ENCODE measurements around the gene ERG. TPM values are rescaled to one million over a fixed set of nuclear protein-coding genes. Genes with fewer than 3 reads are reported as not detected.

Gene ERG
- polyA plus RNA-seq, 3 donors: 15.6 to 20.7 (median 19.5) TPM

DNA sequence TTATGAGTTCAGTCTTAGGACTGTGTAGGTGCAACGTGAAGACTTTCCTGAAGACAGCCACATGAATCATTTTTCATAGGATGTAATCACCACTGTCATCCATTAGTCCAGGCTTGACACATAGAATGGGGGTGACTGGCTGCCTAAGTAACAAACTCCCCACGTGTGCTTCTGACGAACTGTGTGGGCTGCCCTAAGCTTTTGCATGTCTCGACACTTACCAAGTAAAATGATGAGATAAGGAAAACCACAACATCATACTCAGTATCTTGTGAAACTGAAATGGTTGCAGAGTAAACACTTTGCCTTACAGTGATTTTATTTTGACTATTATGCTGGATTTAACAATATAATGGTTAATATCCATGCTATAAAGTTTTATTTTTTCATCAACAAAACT is 19.5 kb downstream of the ERG start:
- DNase-seq: no peak

DNA sequence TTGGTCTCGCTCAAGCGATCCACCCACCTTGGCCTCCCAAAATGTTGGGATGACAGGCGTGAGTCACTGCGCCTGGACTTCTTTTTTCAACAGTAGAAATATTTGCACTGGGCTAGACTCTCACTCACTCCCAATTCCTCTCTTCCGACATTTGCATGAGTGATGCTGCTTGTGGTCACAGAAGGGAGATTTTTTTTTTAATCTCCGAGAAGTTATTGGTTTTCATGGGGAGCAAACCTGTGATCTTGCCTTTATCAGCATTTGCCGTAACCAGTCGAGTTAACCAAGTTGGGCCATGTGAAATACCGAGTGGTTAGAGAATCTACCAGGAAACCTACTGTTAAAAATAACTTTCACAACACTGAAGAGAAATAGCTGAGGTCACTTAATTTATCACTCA is 21.1 kb downstream of the ERG start:
- DNase-seq: no peak

DNA sequence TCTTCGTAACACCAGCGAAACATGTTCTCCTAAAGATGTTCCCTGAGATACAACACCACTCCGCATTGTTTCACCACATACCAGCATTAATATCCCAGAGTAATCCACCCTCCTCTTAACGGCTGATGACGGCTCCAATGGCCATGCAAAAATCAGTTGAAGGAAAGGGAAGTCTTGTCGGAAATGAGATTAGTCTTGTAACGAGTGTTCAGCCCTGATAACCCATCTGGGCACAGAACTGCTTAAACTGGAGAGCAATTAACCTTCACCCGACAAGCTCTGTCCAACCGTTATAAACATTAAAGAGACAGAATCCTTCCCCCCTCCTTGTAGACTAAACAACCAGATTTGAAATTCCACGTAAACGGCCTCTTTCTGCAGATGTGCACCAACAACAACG is 21.9 kb downstream of the ERG start:
- DNase-seq: no peak

DNA sequence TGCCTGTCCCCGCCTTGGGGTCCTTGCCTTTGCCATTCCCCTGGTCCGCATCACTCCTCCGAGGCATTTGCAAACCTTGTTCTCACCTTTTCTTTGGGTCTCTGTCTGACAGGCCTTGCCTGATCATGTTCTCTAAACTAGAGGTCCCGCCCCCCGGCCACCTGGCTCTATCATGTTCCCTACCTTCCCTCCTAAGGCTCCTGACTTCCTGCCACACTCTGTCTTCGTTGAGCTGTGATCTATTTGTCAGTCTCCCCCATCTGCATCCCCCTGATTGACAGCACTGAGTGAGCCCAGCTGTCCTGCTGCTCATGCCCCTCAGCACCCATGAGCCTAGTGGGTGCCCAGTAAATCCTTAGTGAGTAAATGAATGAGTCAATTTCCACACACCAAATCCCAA is 22.8 kb downstream of the ERG start:
- no peak for DNase-seq

DNA sequence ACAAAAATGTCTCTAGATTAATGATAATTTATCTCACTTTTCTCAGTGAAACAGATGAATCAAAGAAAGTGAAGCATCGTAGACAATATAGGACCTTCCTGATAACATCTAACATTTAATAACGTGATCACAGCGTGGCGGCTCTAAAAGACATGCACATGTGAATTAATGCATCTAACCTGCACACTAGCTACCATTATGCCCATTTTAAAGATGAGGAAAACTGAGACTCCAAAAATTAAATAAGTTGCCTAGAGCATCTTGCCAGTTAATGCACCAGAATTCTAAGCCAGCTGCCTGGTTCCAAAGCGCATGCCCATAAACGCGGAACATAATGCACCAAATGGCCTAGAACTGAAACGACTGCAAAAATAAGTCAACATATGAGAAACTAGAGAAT is 23.5 kb downstream of the ERG start:
- no peak for DNase-seq

DNA sequence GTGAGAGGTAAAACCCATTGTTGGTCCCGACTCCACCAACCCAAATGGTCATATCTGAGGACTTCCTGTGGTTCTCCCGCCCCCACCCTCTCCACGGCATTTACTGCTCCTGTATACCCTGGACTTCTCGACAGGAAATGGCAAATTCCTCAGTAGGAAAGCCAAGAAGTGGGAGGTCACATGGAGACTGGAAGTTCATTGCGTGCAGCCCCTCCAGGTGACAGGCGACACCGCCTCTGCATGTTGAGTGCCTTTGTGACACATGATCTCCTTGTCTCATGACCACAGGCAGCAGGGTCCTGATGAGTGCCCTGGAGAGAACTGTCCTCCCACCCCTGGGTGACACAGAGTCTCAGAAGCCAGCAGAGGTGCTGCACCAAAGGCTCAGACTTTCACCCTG is 24.2 kb downstream of the ERG start:
- no peak for DNase-seq

DNA sequence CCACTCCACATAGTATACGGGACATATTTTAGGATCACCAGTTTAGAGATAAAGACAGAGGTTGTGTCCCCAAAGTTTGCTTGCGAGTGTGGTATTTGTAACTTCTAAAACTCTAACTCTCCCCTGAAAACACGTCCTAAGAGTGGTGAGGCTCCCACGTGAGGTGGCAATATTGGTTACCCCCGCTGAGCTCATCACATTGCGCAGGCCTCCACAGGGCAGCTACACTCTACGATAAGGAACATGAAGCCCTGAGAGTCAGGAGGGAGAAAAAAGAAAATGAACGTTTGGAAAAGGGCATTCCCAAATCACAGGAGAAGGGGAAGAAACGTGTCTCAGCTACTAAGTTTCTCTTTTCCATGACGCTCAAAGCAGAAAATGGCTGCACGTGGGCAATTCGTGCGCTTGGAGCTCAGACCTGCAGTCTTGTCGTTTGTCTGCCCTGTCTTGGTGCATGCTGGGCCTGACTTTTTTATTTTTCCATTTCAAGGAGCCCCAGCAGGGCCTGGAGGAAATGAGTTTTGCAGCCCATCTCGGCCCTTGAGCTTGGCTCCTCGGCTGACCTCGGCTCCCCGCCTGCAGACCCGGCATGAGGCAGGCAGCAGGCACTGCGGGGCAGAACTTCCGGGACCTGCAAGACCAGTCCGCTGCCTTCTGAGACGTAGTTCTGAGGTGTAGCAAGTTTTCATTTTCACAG is 25.7 kb downstream of the ERG start:
- no peak for DNase-seq

DNA sequence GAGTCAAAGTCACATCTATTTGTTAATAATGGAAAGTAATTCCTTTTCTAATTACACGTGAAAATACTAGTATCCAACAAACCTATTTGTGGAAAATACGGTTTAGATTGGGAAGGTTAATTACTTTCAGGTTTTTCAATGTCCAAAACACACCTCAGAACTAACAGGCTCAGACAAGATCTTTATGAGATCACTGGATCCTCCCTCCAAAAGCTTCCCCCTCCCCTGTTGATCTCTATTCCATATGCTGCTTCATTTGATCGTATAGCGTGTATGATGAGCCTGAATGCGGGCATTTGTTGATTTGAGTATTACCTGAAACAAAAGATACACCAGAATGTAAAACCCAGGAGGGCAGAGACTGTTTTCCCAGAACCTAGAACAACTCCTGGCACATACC is 26.5 kb downstream of the ERG start:
- no peak for DNase-seq

DNA sequence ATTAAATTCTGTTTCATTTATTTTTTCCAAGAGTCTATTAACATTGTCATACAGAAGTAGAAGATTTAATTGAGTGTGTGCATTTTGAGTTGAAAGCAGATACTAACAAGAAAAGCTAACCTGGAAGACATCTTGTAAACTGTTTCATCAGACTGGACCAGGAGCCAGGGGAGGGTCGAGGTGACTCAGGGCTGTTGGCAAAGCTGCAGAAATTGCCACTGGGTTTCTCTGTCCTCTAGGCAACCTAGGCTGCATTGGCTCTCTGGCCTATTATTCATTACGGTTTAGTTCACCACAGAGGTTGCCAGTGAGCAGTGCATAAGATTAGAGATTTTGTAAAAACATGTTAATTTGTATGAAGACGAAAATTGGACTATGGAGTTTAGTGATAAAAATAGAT is 27.5 kb downstream of the ERG start:
- DNase-seq: no peak

DNA sequence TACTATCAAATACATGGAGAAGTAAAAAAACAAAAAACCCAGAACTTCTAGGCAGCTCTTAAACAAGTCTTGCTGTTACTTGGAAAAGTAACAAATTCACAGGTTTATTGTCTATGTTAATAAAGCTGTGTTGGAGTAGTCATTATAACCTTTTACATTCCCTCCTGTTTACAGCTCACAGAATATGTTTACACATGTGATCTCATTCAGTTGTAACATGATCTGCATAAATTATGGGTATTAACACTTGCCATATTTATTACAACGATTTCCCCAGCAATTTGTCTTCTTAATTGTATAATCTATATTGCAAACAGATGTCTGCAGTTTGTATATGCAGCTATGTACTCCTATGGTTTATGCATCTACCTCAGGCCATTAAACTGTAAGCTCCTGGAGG is 28.6 kb downstream of the ERG start:
- no peak for DNase-seq

DNA sequence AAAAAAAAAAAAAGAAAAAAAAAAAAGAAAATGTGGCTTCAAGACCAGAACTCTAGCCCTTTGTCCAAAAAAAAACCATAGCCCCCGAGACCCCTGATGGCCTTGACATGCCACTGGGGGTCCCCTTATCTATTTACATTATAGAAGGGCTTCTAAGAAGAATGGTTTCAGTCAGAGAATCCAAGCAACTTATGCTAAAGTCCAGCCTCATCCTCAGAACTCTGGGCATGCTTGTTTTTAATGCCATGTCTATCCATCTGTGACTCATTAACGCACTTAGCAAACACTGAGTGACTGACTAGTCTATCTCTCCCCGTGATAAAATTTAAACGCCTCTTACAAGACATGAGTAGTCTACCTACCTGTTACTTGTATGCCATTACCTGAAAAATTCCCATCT is 29.3 kb downstream of the ERG start:
- no peak for DNase-seq

DNA sequence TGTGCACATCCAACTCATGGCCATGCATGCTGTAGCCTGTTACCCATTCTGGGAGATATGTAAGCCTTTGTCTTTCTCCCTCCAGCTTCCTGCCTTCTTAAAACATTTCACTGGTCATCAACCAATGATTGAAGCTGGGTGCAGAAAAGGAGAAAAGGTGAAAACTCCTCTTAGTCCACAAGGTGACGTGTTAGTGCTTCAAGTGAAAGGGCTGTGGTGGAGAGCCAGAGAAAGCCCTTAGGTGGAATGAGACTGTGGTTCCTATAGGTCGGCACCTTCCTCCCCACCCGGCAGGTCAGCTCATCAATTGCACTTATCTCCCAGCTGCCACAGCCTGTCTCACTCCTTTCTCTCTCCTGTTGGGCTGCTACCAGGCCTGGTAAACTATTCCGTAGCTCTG is 30.4 kb downstream of the ERG start:
- DNase-seq: no peak

DNA sequence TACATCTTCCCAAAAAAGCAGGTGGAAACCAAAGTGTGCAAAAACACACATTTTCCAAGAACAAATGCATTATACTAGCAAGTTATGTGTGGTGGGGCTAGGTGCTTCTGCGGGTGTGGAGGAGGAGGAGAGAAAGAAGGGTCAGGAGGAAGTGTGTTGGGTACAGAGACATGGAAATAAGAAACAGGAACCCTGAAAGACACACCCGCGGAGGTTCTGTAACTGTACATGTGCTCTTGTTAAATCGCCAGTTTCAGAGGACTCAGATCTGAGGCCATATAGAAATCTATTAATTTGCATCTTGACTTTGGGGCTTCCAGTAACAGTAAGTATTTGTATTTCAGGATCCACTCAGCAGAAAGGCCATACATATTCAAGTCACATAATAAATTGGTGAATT is 30.9 kb downstream of the ERG start:
- no peak for DNase-seq

DNA sequence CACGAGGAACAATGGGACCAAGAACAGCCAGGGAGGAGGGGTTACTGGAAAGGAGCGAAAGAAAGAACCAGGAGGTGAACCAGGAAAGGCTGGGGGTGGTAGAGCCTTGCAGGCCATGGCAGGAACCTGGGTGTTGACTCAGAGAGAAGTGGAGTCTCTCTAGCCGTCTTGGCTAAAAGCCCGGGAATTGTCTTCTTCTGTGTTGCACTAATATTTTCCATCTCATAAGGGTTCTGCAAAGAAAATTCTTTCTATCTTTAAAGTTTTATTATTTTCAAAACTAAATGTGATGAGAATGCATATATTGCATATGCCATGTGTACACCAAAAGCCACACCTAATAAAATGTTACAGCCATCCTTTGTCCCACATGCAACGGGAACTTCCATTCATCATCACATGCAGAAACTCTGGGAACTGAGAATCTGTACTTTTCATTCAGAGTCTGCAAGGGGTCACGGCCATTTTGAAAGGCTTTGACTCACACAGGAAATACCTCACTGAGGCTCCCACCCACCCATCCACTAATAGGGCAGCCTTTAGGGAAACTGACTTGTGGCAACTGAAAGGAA is 38.0 kb downstream of the ERG start:
- no peak for DNase-seq

DNA sequence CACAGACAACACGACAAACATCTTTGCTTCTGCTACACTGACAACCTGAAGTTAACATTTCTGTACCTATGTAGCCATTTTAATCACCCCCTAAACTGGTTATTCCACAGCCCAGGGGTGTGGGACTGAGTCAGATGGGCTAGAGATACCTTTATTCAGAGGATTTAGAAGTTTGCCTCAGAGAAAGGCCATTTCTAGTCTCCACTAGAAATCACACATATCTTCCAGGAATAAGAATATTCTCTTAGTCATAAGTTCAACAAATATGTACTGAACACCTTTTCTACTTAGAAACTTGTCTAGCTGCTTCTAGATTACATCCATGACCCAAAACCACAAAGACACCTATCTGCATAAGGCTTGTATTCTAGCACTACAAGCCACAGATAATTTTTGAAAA is 38.8 kb downstream of the ERG start:
- no peak for DNase-seq

DNA sequence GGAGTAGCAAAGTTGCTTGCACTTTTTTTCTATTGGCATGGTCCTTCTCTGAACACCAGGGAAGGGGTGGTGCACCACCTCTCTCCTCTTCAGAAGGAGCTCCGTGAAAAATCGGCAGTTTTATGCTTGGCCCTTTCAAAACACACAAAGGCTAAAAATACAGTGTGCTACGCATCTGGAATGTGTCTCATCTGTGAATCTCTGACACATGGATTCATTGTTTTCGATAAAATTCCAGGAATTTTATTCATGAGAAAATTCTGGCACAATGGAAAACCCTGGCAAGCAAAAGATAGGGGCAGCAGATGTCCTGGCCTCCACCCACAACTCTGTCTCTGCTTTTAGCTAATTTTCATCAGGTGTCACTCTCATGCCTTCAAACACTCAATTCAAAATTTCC is 42.9 kb downstream of the ERG start:
- no peak for DNase-seq

DNA sequence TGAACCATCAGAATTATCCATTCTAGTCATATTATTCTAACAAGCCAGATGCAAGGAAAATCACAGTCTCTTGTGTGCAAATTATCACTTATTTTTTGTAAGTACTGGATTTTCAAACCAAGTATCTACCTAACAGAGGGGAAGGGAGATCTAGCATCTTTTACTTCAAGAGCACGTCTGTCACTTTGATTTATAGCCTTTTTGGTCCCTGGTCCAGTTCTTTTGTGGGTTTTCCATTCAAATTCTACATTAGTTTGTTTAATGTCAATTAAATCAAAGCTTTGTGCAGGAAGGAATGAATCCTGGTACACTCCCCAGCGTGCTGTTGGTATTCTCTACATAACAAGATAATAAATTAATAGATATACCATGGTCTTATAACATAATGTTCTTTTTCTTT is 43.6 kb downstream of the ERG start:
- DNase-seq: no peak

DNA sequence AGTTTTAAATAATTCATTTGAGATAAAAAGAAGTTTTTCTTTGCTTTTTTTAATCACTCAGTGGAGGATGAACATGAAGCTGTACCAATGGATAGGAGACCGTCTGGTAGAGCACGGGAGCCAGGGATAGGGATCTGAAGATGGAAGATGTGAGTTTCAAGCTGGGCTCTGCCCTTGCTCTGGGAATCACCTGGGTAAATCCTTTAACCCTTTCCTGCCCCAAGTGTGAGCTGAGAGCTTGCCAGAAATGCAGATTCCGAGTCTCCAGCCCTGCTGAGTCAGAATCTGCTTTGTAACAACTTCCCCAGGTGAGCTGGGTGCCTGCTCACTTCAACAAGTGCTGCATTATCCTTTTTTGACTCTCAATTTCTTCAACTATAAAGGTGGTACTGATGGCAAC is 44.1 kb downstream of the ERG start:
- DNase-seq: no peak

DNA sequence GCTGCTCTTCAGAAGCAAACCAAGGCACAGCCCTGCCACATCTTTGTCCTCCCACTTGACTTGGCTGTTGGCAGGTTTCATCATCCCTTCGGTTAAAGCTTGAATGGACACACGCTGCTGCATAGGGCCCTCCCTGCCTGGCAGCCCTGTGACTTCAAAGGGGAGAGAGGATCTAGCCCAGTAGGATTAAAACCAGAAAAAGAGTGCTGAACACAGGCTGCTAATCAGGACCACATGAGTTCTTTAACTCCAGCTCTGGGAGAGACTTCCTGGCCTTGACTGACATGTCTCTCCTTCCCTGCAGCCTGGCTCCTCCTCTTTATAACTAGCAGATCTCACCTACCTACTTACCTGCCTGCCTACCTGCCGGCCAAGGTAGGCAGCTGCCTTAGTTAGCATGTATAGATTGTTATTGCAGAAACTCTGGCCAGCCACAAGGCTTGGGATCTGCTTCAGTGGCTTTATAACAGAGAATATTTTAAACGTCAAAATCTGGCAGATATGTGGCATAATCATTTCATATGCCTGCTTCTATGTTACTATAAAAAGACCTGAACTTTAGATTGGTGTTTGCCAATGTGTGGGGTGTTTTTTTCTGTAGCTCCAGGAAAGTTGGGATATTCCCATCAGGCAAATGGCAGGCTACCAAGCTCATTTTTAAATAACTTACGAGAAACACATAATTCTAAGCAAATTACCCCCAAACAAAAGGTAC is 49.4 kb downstream of the ERG start:
- no peak for DNase-seq

DNA sequence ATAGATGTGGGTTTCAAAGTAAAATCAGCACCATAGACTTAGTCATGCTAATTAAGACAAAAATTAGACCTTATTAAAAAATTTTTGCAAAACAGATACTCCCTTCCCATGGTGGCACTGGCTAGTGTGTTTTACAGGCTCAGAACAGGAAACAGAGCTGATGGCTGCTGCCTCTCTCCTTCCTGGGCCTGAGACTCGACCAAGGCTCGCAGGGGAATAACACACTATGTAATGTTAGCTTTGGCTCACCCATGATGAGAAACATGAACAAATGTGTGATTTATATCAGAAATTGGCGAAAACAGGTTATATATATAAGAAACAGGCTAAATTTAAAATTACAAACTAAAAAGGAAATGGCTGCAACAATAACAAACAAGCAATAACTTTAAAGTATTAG is 50.7 kb downstream of the ERG start:
- no peak for DNase-seq

DNA sequence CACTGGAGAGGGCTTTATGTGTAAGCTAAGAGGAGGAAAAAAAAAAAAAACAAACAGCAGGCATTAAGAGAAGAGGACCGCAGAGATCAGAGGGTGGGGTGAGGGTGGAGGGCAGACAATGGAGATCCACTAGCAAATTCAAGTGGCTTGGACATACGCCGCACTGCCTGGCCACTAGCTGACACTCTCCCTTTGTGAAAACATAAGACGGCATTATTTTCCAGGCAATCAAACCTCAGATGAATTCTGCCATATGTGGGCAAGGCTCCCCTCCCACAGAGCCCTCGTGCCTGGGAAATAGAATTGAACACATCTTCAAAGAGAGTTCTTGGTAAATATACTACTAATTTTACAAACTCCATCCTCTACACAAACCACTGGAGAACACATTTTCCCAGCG is 53.6 kb downstream of the ERG start:
- DNase-seq: no peak

DNA sequence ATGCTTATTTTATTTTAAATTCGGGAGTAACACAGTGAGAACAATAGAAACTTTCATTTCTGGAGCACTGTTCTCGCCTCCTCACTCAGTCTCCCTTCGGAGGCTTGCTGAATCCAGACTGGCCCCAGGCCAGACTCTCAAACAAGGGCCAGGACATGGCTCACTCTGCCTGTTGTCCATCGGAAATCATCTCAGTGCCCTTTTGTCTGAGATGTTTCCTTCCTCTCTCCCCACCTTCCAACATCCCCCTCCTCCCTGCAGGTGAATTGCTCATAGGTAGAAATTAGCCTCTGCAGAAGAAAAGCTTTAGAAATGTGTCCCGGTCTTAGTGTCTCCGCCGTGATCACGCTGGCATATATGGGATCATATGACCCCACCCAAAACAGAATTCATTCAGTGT is 55.2 kb downstream of the ERG start:
- DNase-seq: no peak

DNA sequence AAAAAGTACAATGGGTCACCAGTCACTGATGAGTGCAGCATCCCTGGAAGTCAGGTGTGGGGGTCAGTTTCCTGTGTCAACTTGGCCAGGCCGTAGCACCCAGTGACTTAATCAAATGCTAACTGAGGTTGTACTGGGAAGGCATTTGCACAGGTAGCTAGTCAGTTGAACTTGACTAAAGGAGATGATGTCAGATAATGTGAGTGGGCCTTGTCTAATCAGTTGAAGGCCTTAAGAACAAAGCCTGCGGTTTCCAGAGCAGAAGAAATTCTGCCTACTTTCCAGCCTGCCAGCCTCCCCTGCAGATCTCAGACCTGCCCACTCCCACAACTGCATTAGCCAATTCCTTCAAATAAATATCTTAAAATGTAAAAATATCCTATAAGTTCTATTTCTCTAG is 57.1 kb downstream of the ERG start:
- DNase-seq: no peak

DNA sequence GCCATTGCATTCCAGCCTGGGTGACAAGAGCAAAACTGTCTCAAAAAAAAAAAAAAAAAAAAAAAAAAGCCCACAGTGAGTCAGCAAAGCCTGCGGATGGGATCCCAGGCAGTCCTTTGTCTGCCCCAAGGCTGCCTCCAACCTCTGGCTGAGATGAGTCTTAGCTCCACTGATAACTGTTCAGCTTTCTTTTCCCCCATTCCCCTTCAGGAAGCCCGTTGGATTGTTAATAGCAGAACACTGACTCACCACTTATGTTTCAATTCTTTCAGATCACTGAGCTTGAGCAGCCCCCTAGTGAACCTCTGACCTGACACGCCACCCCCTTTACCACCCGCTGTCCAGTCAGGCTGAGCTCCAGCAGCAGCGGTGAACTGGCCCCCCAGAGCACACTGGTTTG is 57.5 kb downstream of the ERG start:
- DNase-seq: no peak

All from renal pelvis (tissue), 4 donors.